PC-9 (cell line): ENCODE measurements around the gene PIAS2. TPM values are rescaled to one million over a fixed set of nuclear protein-coding genes. Genes with fewer than 3 reads are reported as not detected.

Experiments
- BruUV-seq: library from RNA; stranded (reverse); fragments of 400-500 nt; replicated peaks from 2 replicates; lab custom pipeline; 2021; lab: Mats Ljungman, UMichigan
- CTCF ChIA-PET: fragments of 300-600 bp; sonication (Branson Sonifier 250); formaldehyde crosslinking; loops from one replicate; lab custom pipeline; 2022; ENCODE audit warnings: antibody characterized with exemption; lab: Charles Lee
- POLR2A ChIA-PET: fragments of 300-600 bp; sonication (Branson Sonifier 250); formaldehyde crosslinking; loops from one replicate; lab custom pipeline; 2022; ENCODE audit warnings: antibody characterized with exemption; ENCODE audit not compliant: unreplicated experiment; lab: Charles Lee
- DNase-seq, 2 experiments: peaks; one replicate each; pipeline versions ENCODE4 v3.0.0 to v3.0.0-alpha.2; 2015 to 2022; ENCODE audit warnings: mixed read lengths in 1 of 2
- H2AFZ ChIP-seq: fragments of 200-600 bp; sonication (generic); 2 replicates; pipeline ENCODE4 v1.8.1; 2017; ENCODE audit warnings: antibody characterized with exemption
- H3F3A ChIP-seq: fragments of 200-600 bp; sonication (generic); 2 replicates; pipeline ENCODE4 v1.8.1; 2017; ENCODE audit warnings: antibody characterized with exemption, mild to moderate bottlenecking, low read depth; ENCODE audit not compliant: insufficient read depth
- H3K27ac ChIP-seq: fragments of 200-600 bp; sonication (generic); 2 replicates; pipeline ENCODE4 v1.6.1; 2016; ENCODE audit warnings: mixed run types
- H3K27me3 ChIP-seq: fragments of 200-600 bp; sonication (generic); 2 replicates; pipeline ENCODE4 v1.6.1; 2016; ENCODE audit warnings: low read depth, mixed run types; ENCODE audit not compliant: insufficient read depth
- H3K36me3 ChIP-seq: fragments of 200-600 bp; sonication (generic); 2 replicates; pipeline ENCODE4 v1.6.1; 2016; ENCODE audit warnings: low read depth, mixed run types
- H3K4me1 ChIP-seq: fragments of 200-600 bp; sonication (generic); replicated peaks from 2 replicates; pipeline ENCODE4 v1.6.1; 2016; ENCODE audit warnings: mixed run types; ENCODE audit not compliant: insufficient read depth
- H3K4me2 ChIP-seq: fragments of 200-600 bp; sonication (generic); 2 replicates; pipeline ENCODE4 v1.6.1; 2017; ENCODE audit warnings: mixed run types
- H3K4me3 ChIP-seq: fragments of 200-600 bp; sonication (generic); 2 replicates; pipeline ENCODE4 v1.6.1; 2016; ENCODE audit warnings: mixed run types
- H3K79me2 ChIP-seq: fragments of 200-600 bp; sonication (generic); 2 replicates; pipeline ENCODE4 v1.6.1; 2017; ENCODE audit warnings: low read depth, mixed run types
- H3K9me2 ChIP-seq: fragments of 200-600 bp; sonication (generic); 2 replicates; pipeline ENCODE4 v1.8.1; 2017; ENCODE audit warnings: mild to moderate bottlenecking; ENCODE audit not compliant: insufficient read depth
- H3K9me3 ChIP-seq: fragments of 200-600 bp; sonication (generic); 2 replicates; pipeline ENCODE4 v1.8.1; 2016; ENCODE audit warnings: low read depth; ENCODE audit not compliant: insufficient read depth
- H4K20me1 ChIP-seq: fragments of 200-600 bp; sonication (generic); 2 replicates; pipeline ENCODE4 v1.8.1; 2017; ENCODE audit not compliant: insufficient read depth
- CTCF ChIP-seq: fragments of 200-600 bp; sonication (generic); conservative IDR thresholded peaks from 2 replicates; pipeline ENCODE4 v1.6.1; 2017; ENCODE audit warnings: mixed run types, antibody characterized with exemption, mild to moderate bottlenecking, moderate library complexity
- EZH2 ChIP-seq: fragments of 200-600 bp; sonication (generic); IDR thresholded peaks from 2 replicates; pipeline ENCODE4 v1.8.0; 2017; ENCODE audit warnings: antibody characterized with exemption, low read depth
- intact Hi-C: fragments of 100-400 bp; cut with micrococcal nuclease; formaldehyde crosslinking; loops from one replicate; pipeline ENCODE4 v1.10.0; 2022; ENCODE audit not compliant: unreplicated experiment
- total RNA-seq: library from RNA; stranded (reverse); gene quantifications from 2 replicates; pipeline ENCODE4 v1.2.3, GENCODE V29; 2021

The PIAS2 gene
- total RNA-seq, 1 experiment from 2014 or later: 17.5 TPM

GRCh38 chr18:46910856-46911255 is 6.5 kb downstream of the PIAS2 start:
- H3K27me3 ChIP-seq: no peaks in the 10 kb centered on the region
- no peak overlapping the region for H3K4me2 ChIP-seq
- ChIA-PET POLR2A (no interaction called here), CTCF (no interaction called here)
- BruUV-seq: no TSS peak
- H2AFZ ChIP-seq: no peak overlapping the region
- H3K4me3 ChIP-seq: no peak overlapping the region
- H3K9me3 ChIP-seq: no peaks in the 10 kb centered on the region
- peaks cover 9% of the 10 kb centered on the region for H3K4me1 ChIP-seq
- intact Hi-C loops: no loop called here
- H3K79me2 ChIP-seq: peaks cover 51% of the 10 kb centered on the region
- no peaks in the 10 kb centered on the region for H4K20me1 ChIP-seq
- no peak overlapping the region for H3K27ac ChIP-seq
- H3F3A ChIP-seq: no peaks in the 10 kb centered on the region
- no peaks in the 10 kb centered on the region for H3K36me3 ChIP-seq
- DNase-seq: no peak
- TF ChIP-seq EZH2 (no peak), CTCF (no peak)
- H3K9me2 ChIP-seq: no peaks in the 10 kb centered on the region

GRCh38 chr18:46909497-46909896 is 7.8 kb downstream of the PIAS2 start:
- no peak for DNase-seq
- BruUV-seq: no TSS peak
- Histone ChIP-seq H3K27me3 (no peaks in the 10 kb centered on the region), H3K9me3 (no peaks in the 10 kb centered on the region), H3K9me2 (no peaks in the 10 kb centered on the region), H3K27ac (no peak overlapping the region), H4K20me1 (no peaks in the 10 kb centered on the region), H3K4me2 (no peak overlapping the region), H3F3A (no peaks in the 10 kb centered on the region), H3K4me1 (no peaks in the 10 kb centered on the region), H3K36me3 (no peaks in the 10 kb centered on the region), H2AFZ (no peak overlapping the region), H3K4me3 (no peak overlapping the region), H3K79me2 (peaks cover 37% of the 10 kb centered on the region)
- intact Hi-C loops: no loop called here
- TF ChIP-seq CTCF: no peak
- no peak for TF ChIP-seq EZH2
- CTCF ChIA-PET: no interaction called here
- POLR2A ChIA-PET: no interaction called here

- no peaks in the 10 kb centered on the region for H3K9me3 ChIP-seq
- no TSS peak for BruUV-seq
- H3K9me2 ChIP-seq: no peaks in the 10 kb centered on the region
- intact Hi-C loops: no loop called here
- H3K4me1 ChIP-seq: no peaks in the 10 kb centered on the region
- no peaks in the 10 kb centered on the region for H3K27me3 ChIP-seq
- ChIA-PET POLR2A (no interaction called here), CTCF (no interaction called here)
- no peak overlapping the region for H3K4me3 ChIP-seq
- peaks cover 14% of the 10 kb centered on the region; the same call in 1 of the 2 replicates for H3K79me2 ChIP-seq
- H3K4me2 ChIP-seq: no peak overlapping the region
- H3F3A ChIP-seq: no peaks in the 10 kb centered on the region
- no peak for DNase-seq
- H4K20me1 ChIP-seq: no peaks in the 10 kb centered on the region; the same call in 1 of the 2 replicates
- no peak overlapping the region for H2AFZ ChIP-seq
- H3K36me3 ChIP-seq: no peaks in the 10 kb centered on the region
- TF ChIP-seq EZH2 (no peak), CTCF (no peak)
- H3K27ac ChIP-seq: no peak overlapping the region
These were observed 13.9 kb downstream of the PIAS2 start for GRCh38 chr18:46903406-46903805.
